ENCODE results near the gene TCF20.

Gene TCF20

GRCh38 chr22:42300259-42301076 lies 30.0 kb upstream of the TCF20 start:
- no peak for DNase-seq

- no peak for DNase-seq
Measured at GRCh38 chr22:42299586-42300258, 29.3 kb upstream of the TCF20 start.

- DNase-seq = no peak
Measured at GRCh38 chr22:42298746-42299145, 28.3 kb upstream of the TCF20 start.

- DNase-seq = no peak
Measured at GRCh38 chr22:42297778-42298177, 27.3 kb upstream of the TCF20 start.

- DNase-seq = no peak
Measured at GRCh38 chr22:42296883-42297282, 26.4 kb upstream of the TCF20 start.

GRCh38 chr22:42296381-42296853 lies 26.0 kb upstream of the TCF20 start:
- DNase-seq = peak in 13 of 14 donors; percentile 27 to 88 (median 59)

GRCh38 chr22:42294034-42294985 lies 23.9 kb upstream of the TCF20 start:
- DNase-seq = peak in 2 of 14 donors; percentile 8 to 22

- DNase-seq = no peak
Measured at GRCh38 chr22:42292732-42293520, 22.5 kb upstream of the TCF20 start.

GRCh38 chr22:42291287-42291686 lies 20.8 kb upstream of the TCF20 start:
- no peak for DNase-seq

- DNase-seq = peak in 4 of 14 donors; percentile 10 to 33 (median 17)
Measured at GRCh38 chr22:42289671-42290541, 19.5 kb upstream of the TCF20 start.

- DNase-seq = no peak
Measured at GRCh38 chr22:42288791-42289190, 18.3 kb upstream of the TCF20 start.

- no peak for DNase-seq
Measured at GRCh38 chr22:42287174-42287890, 16.9 kb upstream of the TCF20 start.

GRCh38 chr22:42286205-42286604 lies 15.8 kb upstream of the TCF20 start:
- DNase-seq = no peak

- DNase-seq = no peak
Measured at GRCh38 chr22:42285604-42286003, 15.2 kb upstream of the TCF20 start.

GRCh38 chr22:42284643-42285181 lies 14.3 kb upstream of the TCF20 start:
- DNase-seq = no peak

- no peak for DNase-seq
Measured at GRCh38 chr22:42284202-42284591, 13.7 kb upstream of the TCF20 start.

- DNase-seq = peak in 4 of 14 donors; percentile 23 to 58 (median 32)
Measured at GRCh38 chr22:42283278-42284201, 13.1 kb upstream of the TCF20 start.

GRCh38 chr22:42282943-42283277 lies 12.5 kb upstream of the TCF20 start:
- peak in 2 of 14 donors; percentile 14 to 40 for DNase-seq

Measured in C1 segment of cervical spinal cord (tissue), 14 donors.